Measurements from ENCODE around the gene PCP4L1.

The PCP4L1 gene

GRCh38 chr1:161274874-161275273, 16.3 kb downstream of the PCP4L1 start:
- Histone ChIP-seq H3K4me2 (ENCODE audit: insufficient read depth, low read length) (no peak overlapping the region), H3K27me3 (ENCODE audit: insufficient read depth, low read length, poor library complexity) (peaks cover 21% of the 10 kb centered on the region), H3K27ac (ENCODE audit: low read length) (no peak overlapping the region), H3K4me3 (ENCODE audit: low read depth in 1 of 2, low read length in 2 of 2) (no peak overlapping the region), H2AFZ (ENCODE audit: low read depth, low read length) (no peak overlapping the region), H3K36me3 (ENCODE audit: insufficient read depth, low read length) (no peaks in the 10 kb centered on the region), H3K4me1 (ENCODE audit: insufficient read depth, low read length) (no peaks in the 10 kb centered on the region), H4K20me1 (ENCODE audit: insufficient read depth, low read length) (no peaks in the 10 kb centered on the region), H3K79me2 (ENCODE audit: insufficient read depth, low read length) (no peaks in the 10 kb centered on the region), H3K9ac (ENCODE audit: low read depth, low read length) (no peak overlapping the region), H3K9me3 (ENCODE audit: insufficient read depth, low read length, severe bottlenecking) (no peaks in the 10 kb centered on the region)
- ATAC-seq (ENCODE audit: insufficient read depth, low read depth) (no peak), DNase-seq (no peak)
- TF ChIP-seq CTCF (IDR thresholded peaks at IDR 0.05; ENCODE audit: borderline replicate concordance, extremely low read depth, low read length, poor library complexity, severe bottlenecking) (no peak), EZH2 (IDR thresholded peaks at IDR 0.05; ENCODE audit: borderline replicate concordance, low read depth, low read length, severe bottlenecking) (no peak)

GRCh38 chr1:161282991-161283390, 24.4 kb downstream of the PCP4L1 start:
- Histone ChIP-seq H3K4me3 (ENCODE audit: low read depth in 1 of 2, low read length in 2 of 2) (no peak overlapping the region), H4K20me1 (ENCODE audit: insufficient read depth, low read length) (no peaks in the 10 kb centered on the region), H3K79me2 (ENCODE audit: insufficient read depth, low read length) (no peaks in the 10 kb centered on the region), H3K4me2 (ENCODE audit: insufficient read depth, low read length) (no peak overlapping the region), H3K36me3 (ENCODE audit: insufficient read depth, low read length) (no peaks in the 10 kb centered on the region), H2AFZ (ENCODE audit: low read depth, low read length) (no peak overlapping the region; the same call in 1 of the 2 replicates), H3K27ac (ENCODE audit: low read length) (no peak overlapping the region), H3K9ac (ENCODE audit: low read depth, low read length) (no peak overlapping the region), H3K27me3 (ENCODE audit: insufficient read depth, low read length, poor library complexity) (peaks cover 29% of the 10 kb centered on the region), H3K4me1 (ENCODE audit: insufficient read depth, low read length) (no peaks in the 10 kb centered on the region), H3K9me3 (ENCODE audit: insufficient read depth, low read length, severe bottlenecking) (no peaks in the 10 kb centered on the region)
- no peak for TF ChIP-seq EZH2 (IDR thresholded peaks at IDR 0.05; ENCODE audit: borderline replicate concordance, low read depth, low read length, severe bottlenecking)
- TF ChIP-seq CTCF (IDR thresholded peaks at IDR 0.05; ENCODE audit: borderline replicate concordance, extremely low read depth, low read length, poor library complexity, severe bottlenecking): no peak
- no peak for DNase-seq
- no peak for ATAC-seq (ENCODE audit: insufficient read depth, low read depth)

GRCh38 chr1:161285113-161285512, 26.6 kb downstream of the PCP4L1 start:
- H3K9me3 ChIP-seq (ENCODE audit: insufficient read depth, low read length, severe bottlenecking): no peaks in the 10 kb centered on the region
- no peak overlapping the region for H3K4me2 ChIP-seq (ENCODE audit: insufficient read depth, low read length)
- ATAC-seq (ENCODE audit: insufficient read depth, low read depth) (no peak), DNase-seq (no peak)
- peaks cover 19% of the 10 kb centered on the region for H3K27me3 ChIP-seq (ENCODE audit: insufficient read depth, low read length, poor library complexity)
- no peak overlapping the region for H2AFZ ChIP-seq (ENCODE audit: low read depth, low read length)
- no peaks in the 10 kb centered on the region for H3K79me2 ChIP-seq (ENCODE audit: insufficient read depth, low read length)
- no peaks in the 10 kb centered on the region for H3K4me1 ChIP-seq (ENCODE audit: insufficient read depth, low read length)
- no peak overlapping the region for H3K4me3 ChIP-seq (ENCODE audit: low read depth in 1 of 2, low read length in 2 of 2)
- H4K20me1 ChIP-seq (ENCODE audit: insufficient read depth, low read length): no peaks in the 10 kb centered on the region
- H3K27ac ChIP-seq (ENCODE audit: low read length): no peak overlapping the region
- TF ChIP-seq CTCF (IDR thresholded peaks at IDR 0.05; ENCODE audit: borderline replicate concordance, extremely low read depth, low read length, poor library complexity, severe bottlenecking): no peak
- no peak for TF ChIP-seq EZH2 (IDR thresholded peaks at IDR 0.05; ENCODE audit: borderline replicate concordance, low read depth, low read length, severe bottlenecking)
- no peak overlapping the region for H3K9ac ChIP-seq (ENCODE audit: low read depth, low read length)
- H3K36me3 ChIP-seq (ENCODE audit: insufficient read depth, low read length): no peaks in the 10 kb centered on the region

- peaks cover 19% of the 10 kb centered on the region for H3K27me3 ChIP-seq (ENCODE audit: insufficient read depth, low read length, poor library complexity)
- no peaks in the 10 kb centered on the region for H3K9me3 ChIP-seq (ENCODE audit: insufficient read depth, low read length, severe bottlenecking)
- H2AFZ ChIP-seq (ENCODE audit: low read depth, low read length): no peak overlapping the region
- no peak overlapping the region for H3K4me2 ChIP-seq (ENCODE audit: insufficient read depth, low read length)
- ATAC-seq (ENCODE audit: insufficient read depth, low read depth): no peak
- H3K4me3 ChIP-seq (ENCODE audit: low read depth in 1 of 2, low read length in 2 of 2): no peak overlapping the region
- H3K79me2 ChIP-seq (ENCODE audit: insufficient read depth, low read length): no peaks in the 10 kb centered on the region
- TF ChIP-seq EZH2 (IDR thresholded peaks at IDR 0.05; ENCODE audit: borderline replicate concordance, low read depth, low read length, severe bottlenecking) (no peak), CTCF (IDR thresholded peaks at IDR 0.05; ENCODE audit: borderline replicate concordance, extremely low read depth, low read length, poor library complexity, severe bottlenecking) (no peak)
- H3K27ac ChIP-seq (ENCODE audit: low read length): no peak overlapping the region
- no peak for DNase-seq
- H3K36me3 ChIP-seq (ENCODE audit: insufficient read depth, low read length): no peaks in the 10 kb centered on the region
- H3K9ac ChIP-seq (ENCODE audit: low read depth, low read length): no peak overlapping the region
- H3K4me1 ChIP-seq (ENCODE audit: insufficient read depth, low read length): no peaks in the 10 kb centered on the region
- no peaks in the 10 kb centered on the region for H4K20me1 ChIP-seq (ENCODE audit: insufficient read depth, low read length)
Observed at GRCh38 chr1:161285521-161285920, 27.0 kb downstream of the PCP4L1 start.
